Activated naive CD4-positive, alpha-beta T cell treated with anti-CD3 and anti-CD28 coated beads, Interleukin-2, amount 50 U/mL, for 72 hours (primary cell): ENCODE measurements around the gene MYB. TPM values are rescaled to one million over a fixed set of nuclear protein-coding genes. Genes with fewer than 3 reads are reported as not detected.
"Not testable (repeated sequence)": the region's sequence is repeated elsewhere in the genome, so short reads cannot be mapped to it uniquely, and the experiment has no call there.

Source experiments
- ATAC-seq, 2 donors: fragments of 150-1000 bp; cut with Tn5 transposase; 2 replicates each; pipeline ENCODE4 v1.10.0; 2021; ENCODE audit warnings: mild to moderate bottlenecking in 2 of 2, moderate library complexity in 2 of 2
- DNase-seq, 2 donors: peaks; one replicate each; pipeline ENCODE4 v3.0.0; 2021 to 2022; ENCODE audit warnings: low spot score in 2 of 2
- H3K27ac Mint-ChIP-seq, 2 donors: one replicate each; pipeline ENCODE4 v1.8.0; 2022; ENCODE audit warnings: mild to moderate bottlenecking in 2 of 2, mixed read lengths in 2 of 2
- H3K36me3 Mint-ChIP-seq, 2 donors: one replicate each; pipeline ENCODE4 v1.8.0; 2022; ENCODE audit warnings: mixed read lengths in 2 of 2
- H3K9me3 Mint-ChIP-seq, 2 donors: one replicate each; pipeline ENCODE4 v1.8.0; 2022; ENCODE audit warnings: mixed read lengths in 2 of 2
- total RNA-seq, 2 donors: library from RNA; stranded (reverse); gene quantifications; one replicate each; pipeline ENCODE4 v1.2.3, GENCODE V29; 2022

The MYB gene
- 10 to 100 TPM; 23.8 to 54.9 TPM for total RNA-seq

- Mint-ChIP-seq H3K9me3 (no peaks in the 10 kb centered on the region), H3K36me3 (peaks cover 11 to 15% of the 10 kb centered on the region in 2 donors), H3K27ac (peak within 1 kb of the TSS; percentile 96 to 97)
- ATAC-seq, result peak; percentile 22 to 24
- peak; percentile 75 to 80 for DNase-seq
Observed at GRCh38 chr6:135180542-135181332, at the start of gene MYB. MYB (plus strand) TSS chr6:135181308; CDS start chr6:135181514, 206 bp downstream.

- Mint-ChIP-seq H3K9me3 (no peaks in the 10 kb centered on the region), H3K27ac (no peak overlapping the region), H3K36me3 (peaks cover 0 to 6% of the 10 kb centered on the region in 2 donors)
- DNase-seq (no peak), ATAC-seq (no peak)
Observed at GRCh38 chr6:135132776-135133175, 48.3 kb upstream of the MYB start.

GRCh38 chr6:135135835-135136234 is 45.3 kb upstream of the MYB start:
- Mint-ChIP-seq H3K9me3 (no peaks in the 10 kb centered on the region), H3K36me3 (peaks cover 0 to 6% of the 10 kb centered on the region in 2 donors), H3K27ac (peak overlapping the region in 1 of 2 donors; percentile 52)
- ATAC-seq (peak in 1 of 2 donors; percentile 24), DNase-seq (no peak)

GRCh38 chr6:135137826-135138225 is 43.3 kb upstream of the MYB start:
- H3K9me3 Mint-ChIP-seq, result peaks cover 0 to 4% of the 10 kb centered on the region in 2 donors
- DNase-seq (no peak), ATAC-seq (no peak)
- peaks cover 0 to 10% of the 10 kb centered on the region in 2 donors for H3K36me3 Mint-ChIP-seq
- H3K27ac Mint-ChIP-seq, result no peak overlapping the region

GRCh38 chr6:135141182-135141581 is 39.9 kb upstream of the MYB start:
- DNase-seq (no peak), ATAC-seq (no peak)
- peaks cover 0 to 4% of the 10 kb centered on the region in 2 donors for H3K36me3 Mint-ChIP-seq
- H3K27ac Mint-ChIP-seq, result peak overlapping the region in 1 of 2 donors; percentile 2
- H3K9me3 Mint-ChIP-seq, result peaks cover 0 to 4% of the 10 kb centered on the region in 2 donors

GRCh38 chr6:135141728-135142127 is 39.4 kb upstream of the MYB start:
- H3K27ac Mint-ChIP-seq, result no peak overlapping the region
- peaks cover 0 to 4% of the 10 kb centered on the region in 2 donors for H3K9me3 Mint-ChIP-seq
- ATAC-seq (no peak), DNase-seq (no peak)
- H3K36me3 Mint-ChIP-seq, result peaks cover 0 to 4% of the 10 kb centered on the region in 2 donors

GRCh38 chr6:135142232-135142631 is 38.9 kb upstream of the MYB start:
- not testable (repeated sequence) for DNase-seq, ATAC-seq, H3K36me3 Mint-ChIP-seq, H3K9me3 Mint-ChIP-seq, H3K27ac Mint-ChIP-seq

GRCh38 chr6:135144673-135145062 is 36.4 kb upstream of the MYB start:
- Mint-ChIP-seq H3K36me3 (peaks cover 0 to 17% of the 10 kb centered on the region in 2 donors), H3K9me3 (peaks cover 0 to 10% of the 10 kb centered on the region in 2 donors), H3K27ac (peak overlapping the region; percentile 92 to 95)
- DNase-seq (no peak), ATAC-seq (no peak)

GRCh38 chr6:135145063-135145800 is 35.9 kb upstream of the MYB start:
- no peak for DNase-seq
- ATAC-seq, result peak; percentile 57 to 65
- Mint-ChIP-seq H3K27ac (peak overlapping the region; percentile 92 to 95), H3K9me3 (peaks cover 0 to 10% of the 10 kb centered on the region in 2 donors), H3K36me3 (peaks cover 0 to 17% of the 10 kb centered on the region in 2 donors)

GRCh38 chr6:135146162-135146934 is 34.8 kb upstream of the MYB start:
- peaks cover 0 to 15% of the 10 kb centered on the region in 2 donors for H3K9me3 Mint-ChIP-seq
- H3K27ac Mint-ChIP-seq, result peak overlapping the region; percentile 92 to 95
- peaks cover 0 to 26% of the 10 kb centered on the region in 2 donors for H3K36me3 Mint-ChIP-seq
- ATAC-seq (peak; percentile 40 to 41), DNase-seq (no peak)

- Mint-ChIP-seq H3K9me3 (peaks cover 0 to 11% of the 10 kb centered on the region in 2 donors), H3K36me3 (peaks cover 0 to 28% of the 10 kb centered on the region in 2 donors), H3K27ac (peak overlapping the region in 1 of 2 donors; percentile 34)
- DNase-seq (no peak), ATAC-seq (peak; percentile 46 to 55)
Observed at GRCh38 chr6:135147637-135148592, 33.2 kb upstream of the MYB start.

GRCh38 chr6:135148889-135149288 is 32.2 kb upstream of the MYB start:
- Mint-ChIP-seq H3K9me3 (peaks cover 0 to 11% of the 10 kb centered on the region in 2 donors), H3K27ac (no peak overlapping the region)
- ATAC-seq, result no peak

GRCh38 chr6:135149376-135149775 is 31.7 kb upstream of the MYB start:
- Mint-ChIP-seq H3K36me3 (peaks cover 0 to 28% of the 10 kb centered on the region in 2 donors), H3K9me3 (peaks cover 0 to 11% of the 10 kb centered on the region in 2 donors), H3K27ac (no peak overlapping the region)
- no peak for ATAC-seq
- no peak for DNase-seq

More at GRCh38 chr6:135148889-135149288, 32.2 kb upstream of the MYB start:
- no peak for DNase-seq
- H3K36me3 Mint-ChIP-seq, result peaks cover 0 to 28% of the 10 kb centered on the region in 2 donors

- not testable (repeated sequence) for ATAC-seq, H3K27ac Mint-ChIP-seq, DNase-seq
- peaks cover 0 to 20% of the 10 kb centered on the region in 2 donors for H3K9me3 Mint-ChIP-seq
- peaks cover 0 to 37% of the 10 kb centered on the region in 2 donors for H3K36me3 Mint-ChIP-seq
Observed at GRCh38 chr6:135150481-135150880, 30.6 kb upstream of the MYB start.

- peaks cover 0 to 16% of the 10 kb centered on the region in 2 donors for H3K9me3 Mint-ChIP-seq
- not testable (repeated sequence) for ATAC-seq, H3K27ac Mint-ChIP-seq, DNase-seq
- H3K36me3 Mint-ChIP-seq, result peaks cover 0 to 26% of the 10 kb centered on the region in 2 donors
Observed at GRCh38 chr6:135154125-135154524, 27.0 kb upstream of the MYB start.
